Hepatocyte (in vitro differentiated cells): ENCODE data around the gene CHRNA4. TPM values are rescaled to one million over a fixed set of nuclear protein-coding genes. Genes with fewer than 3 reads are reported as not detected.

Experiments
- DNase-seq: peaks from one replicate; pipeline ENCODE4 v3.0.0-alpha.2; 2016; ENCODE audit warnings: low spot score
- H2AFZ ChIP-seq: fragments of 200-600 bp; sonication (generic); 2 replicates; pipeline ENCODE4 v1.6.0; 2016; ENCODE audit warnings: antibody characterized with exemption, mild to moderate bottlenecking
- H3K27ac ChIP-seq: fragments of 200-600 bp; sonication (generic); 2 replicates; pipeline ENCODE4 v1.5.1; 2016; ENCODE audit warnings: mild to moderate bottlenecking
- H3K27me3 ChIP-seq: fragments of 200-600 bp; sonication (generic); 2 replicates; pipeline ENCODE4 v1.6.1; 2016
- H3K36me3 ChIP-seq: fragments of 200-600 bp; sonication (generic); replicated peaks from 2 replicates; pipeline ENCODE4 v1.5.1; 2016; ENCODE audit warnings: low read depth; ENCODE audit not compliant: insufficient read depth
- H3K4me1 ChIP-seq: fragments of 200-600 bp; sonication (generic); 2 replicates; pipeline ENCODE4 v1.5.1; 2016; ENCODE audit warnings: mild to moderate bottlenecking, moderate library complexity; ENCODE audit not compliant: insufficient read depth
- H3K4me2 ChIP-seq: fragments of 200-600 bp; sonication (generic); 2 replicates; pipeline ENCODE4 v1.6.0; 2016
- H3K4me3 ChIP-seq: fragments of 200-600 bp; sonication (generic); 2 replicates; pipeline ENCODE4 v1.5.1; 2016; ENCODE audit warnings: mild to moderate bottlenecking
- H3K79me2 ChIP-seq: fragments of 200-600 bp; sonication (generic); 2 replicates; pipeline ENCODE4 v1.6.0; 2017; ENCODE audit warnings: mild to moderate bottlenecking
- H3K9me2 ChIP-seq: fragments of 200-600 bp; sonication (generic); replicated peaks from 2 replicates; pipeline ENCODE4 v1.6.0; 2017; ENCODE audit warnings: mild to moderate bottlenecking; ENCODE audit not compliant: insufficient read depth
- H3K9me3 ChIP-seq: fragments of 200-600 bp; sonication (generic); 2 replicates; pipeline ENCODE4 v1.5.1; 2016; ENCODE audit warnings: low read depth, mild to moderate bottlenecking
- H4K20me1 ChIP-seq: fragments of 200-600 bp; sonication (generic); 2 replicates; pipeline ENCODE4 v1.6.0; 2016; ENCODE audit warnings: mild to moderate bottlenecking; ENCODE audit not compliant: insufficient read depth, poor library complexity, severe bottlenecking
- EZH2 ChIP-seq: fragments of 200-600 bp; sonication (generic); IDR thresholded peaks from 2 replicates; pipeline ENCODE4 v1.6.1; 2016; ENCODE audit warnings: antibody characterized with exemption, mild to moderate bottlenecking, borderline replicate concordance
- EZH2phosphoT487 ChIP-seq: fragments of 200-600 bp; sonication (generic); IDR thresholded peaks from one replicate; pipeline ENCODE4 v1.6.1; 2018; ENCODE audit warnings: antibody characterized with exemption, mild to moderate bottlenecking, low read depth, moderate library complexity; ENCODE audit not compliant: unreplicated experiment, severe bottlenecking
- WGBS: methylation state at CpG from one replicate; pipeline ENCODE4 v1.1.6; 2016; ENCODE audit warnings: low lambda C conversion rate; ENCODE audit errors: missing lambda C conversion rate; 5-methylcytosine and 5-hydroxymethylcytosine counted together
- polyA plus RNA-seq: library from polyadenylated mRNA; unstranded; fragments of >200 nt; fragmentation: Nextera tagmentation; extraction: Ambion mirVana; gene quantifications from 2 replicates; pipeline ENCODE4 v1.2.1, GENCODE V29; 2016
- total RNA-seq: library from RNA; depleted of rRNA; stranded (reverse); fragments of >200 nt; gene quantifications from 2 replicates; pipeline ENCODE4 v1.2.3, GENCODE V29; 2014
- TF ChIP-seq, protein P1 (sequence below): fragments of 200-600 bp; sonication (generic); IDR thresholded peaks from 2 replicates; pipeline ENCODE4 v1.5.1; 2016; ENCODE audit warnings: antibody characterized with exemption, mild to moderate bottlenecking; ENCODE audit not compliant: poor library complexity

CHRNA4 gene
- total and polyA plus RNA-seq, 2 experiments from 2014 or later, result 0.25 TPM; not detected in 1

DNA sequence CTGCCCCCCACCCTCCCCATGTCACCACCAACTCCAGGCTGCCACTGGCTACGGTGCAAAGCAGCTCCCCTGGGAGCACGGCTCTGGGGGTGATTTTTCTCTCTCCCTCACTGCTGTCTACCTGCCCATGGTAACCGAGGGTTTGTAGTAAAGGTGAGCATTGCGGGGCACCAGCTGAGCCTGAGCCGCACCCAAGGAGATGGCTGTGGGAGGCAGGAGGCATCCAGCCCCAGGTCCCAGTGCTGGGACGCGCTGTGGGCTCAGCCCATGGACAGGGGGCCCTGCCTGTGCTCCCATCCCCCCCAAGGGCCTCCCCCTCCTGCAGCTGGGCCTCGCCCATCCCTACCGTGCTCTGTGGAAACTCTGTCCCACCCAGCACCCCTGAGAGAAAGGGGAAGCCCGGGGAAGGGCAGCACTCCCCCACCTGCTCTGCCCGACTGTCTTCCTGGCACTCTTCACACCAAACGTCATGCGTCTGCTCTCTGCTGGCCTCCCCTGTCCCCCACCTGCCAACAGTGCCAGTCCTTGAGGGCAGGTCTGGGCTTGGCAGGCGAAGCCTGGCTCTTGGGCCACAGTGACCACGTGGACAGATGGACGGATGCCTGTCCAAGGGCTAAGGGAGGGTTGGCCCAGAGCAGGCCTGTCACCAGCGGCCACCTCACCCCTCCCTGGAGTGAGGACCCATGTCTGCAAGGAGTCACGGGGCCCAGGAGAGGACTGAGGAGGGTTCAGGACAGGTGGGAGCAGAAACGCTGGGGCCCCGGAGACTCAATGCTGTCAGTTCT, 3.8 kb upstream of the CHRNA4 start:
- no peak overlapping the region for H2AFZ ChIP-seq
- H3K4me3 ChIP-seq, result no peak overlapping the region
- H3K36me3 ChIP-seq, result no peaks in the 10 kb centered on the region
- TF ChIP-seq EZH2phosphoT487 (no peak), EZH2 (no peak)
- TF ChIP-seq, protein P1, sequence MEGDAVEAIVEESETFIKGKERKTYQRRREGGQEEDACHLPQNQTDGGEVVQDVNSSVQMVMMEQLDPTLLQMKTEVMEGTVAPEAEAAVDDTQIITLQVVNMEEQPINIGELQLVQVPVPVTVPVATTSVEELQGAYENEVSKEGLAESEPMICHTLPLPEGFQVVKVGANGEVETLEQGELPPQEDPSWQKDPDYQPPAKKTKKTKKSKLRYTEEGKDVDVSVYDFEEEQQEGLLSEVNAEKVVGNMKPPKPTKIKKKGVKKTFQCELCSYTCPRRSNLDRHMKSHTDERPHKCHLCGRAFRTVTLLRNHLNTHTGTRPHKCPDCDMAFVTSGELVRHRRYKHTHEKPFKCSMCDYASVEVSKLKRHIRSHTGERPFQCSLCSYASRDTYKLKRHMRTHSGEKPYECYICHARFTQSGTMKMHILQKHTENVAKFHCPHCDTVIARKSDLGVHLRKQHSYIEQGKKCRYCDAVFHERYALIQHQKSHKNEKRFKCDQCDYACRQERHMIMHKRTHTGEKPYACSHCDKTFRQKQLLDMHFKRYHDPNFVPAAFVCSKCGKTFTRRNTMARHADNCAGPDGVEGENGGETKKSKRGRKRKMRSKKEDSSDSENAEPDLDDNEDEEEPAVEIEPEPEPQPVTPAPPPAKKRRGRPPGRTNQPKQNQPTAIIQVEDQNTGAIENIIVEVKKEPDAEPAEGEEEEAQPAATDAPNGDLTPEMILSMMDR, result no peak
- H3K9me2 ChIP-seq, result no peaks in the 10 kb centered on the region
- no peaks in the 10 kb centered on the region for H3K79me2 ChIP-seq
- H3K4me1 ChIP-seq, result no peaks in the 10 kb centered on the region
- WGBS, result 86% methylated on average over 20 of the region's 20 CpGs
- no peaks in the 10 kb centered on the region for H4K20me1 ChIP-seq
- peaks cover 29% of the 10 kb centered on the region for H3K27me3 ChIP-seq
- no peaks in the 10 kb centered on the region for H3K9me3 ChIP-seq
- H3K27ac ChIP-seq, result no peak overlapping the region
- no peak overlapping the region for H3K4me2 ChIP-seq
- DNase-seq, result no peak

DNA sequence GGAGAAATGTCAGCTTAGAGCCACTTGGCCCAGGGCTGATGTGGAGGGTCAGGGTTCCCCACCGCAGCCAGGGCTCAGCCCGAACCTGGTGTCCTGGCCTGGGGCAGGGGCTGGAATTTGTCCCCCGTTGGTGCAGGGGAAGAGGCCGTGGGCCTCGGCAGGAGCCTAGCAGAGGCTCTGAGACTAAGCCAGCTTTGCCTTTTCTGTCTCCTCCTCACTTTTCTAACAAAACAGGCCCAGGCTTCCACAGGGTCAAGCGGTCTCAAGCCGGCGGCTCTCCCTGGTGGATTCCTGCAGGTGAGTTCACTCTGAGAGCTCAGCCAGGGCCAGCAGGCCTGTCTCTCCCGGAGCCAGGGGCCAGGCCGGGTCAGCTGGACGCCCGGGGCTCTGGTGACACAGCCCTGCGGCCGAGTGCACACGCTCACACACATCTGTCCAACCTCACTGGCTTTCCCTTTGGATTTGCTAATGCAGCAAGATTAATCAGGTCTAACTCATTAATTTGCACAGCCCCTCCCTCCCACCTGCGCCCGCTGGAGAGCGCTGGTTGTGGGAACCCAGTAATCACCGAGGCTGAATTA, 2.9 kb upstream of the CHRNA4 start:
- DNase-seq, result no peak
- no peak overlapping the region for H3K4me2 ChIP-seq
- no peaks in the 10 kb centered on the region for H3K9me2 ChIP-seq
- no peaks in the 10 kb centered on the region for H3K79me2 ChIP-seq
- H3K4me3 ChIP-seq, result no peak overlapping the region
- no peak for TF ChIP-seq EZH2phosphoT487
- TF ChIP-seq, protein P1, result no peak
- TF ChIP-seq EZH2, result no peak
- no peaks in the 10 kb centered on the region for H3K36me3 ChIP-seq
- H3K9me3 ChIP-seq, result no peaks in the 10 kb centered on the region
- no peak overlapping the region for H3K27ac ChIP-seq
- H2AFZ ChIP-seq, result no peak overlapping the region
- WGBS, result 75% methylated on average over 19 of the region's 19 CpGs
- H3K4me1 ChIP-seq, result no peaks in the 10 kb centered on the region
- no peaks in the 10 kb centered on the region for H4K20me1 ChIP-seq
- peaks cover 31% of the 10 kb centered on the region for H3K27me3 ChIP-seq

- H3K9me3 ChIP-seq, result no peaks in the 10 kb centered on the region
- H3K4me2 ChIP-seq, result no peak overlapping the region
- no peaks in the 10 kb centered on the region for H4K20me1 ChIP-seq
- no peaks in the 10 kb centered on the region for H3K9me2 ChIP-seq
- DNase-seq, result no peak
- no peaks in the 10 kb centered on the region for H3K79me2 ChIP-seq
- H3K36me3 ChIP-seq, result no peaks in the 10 kb centered on the region
- H2AFZ ChIP-seq, result no peak overlapping the region
- TF ChIP-seq EZH2, result no peak
- TF ChIP-seq EZH2phosphoT487, result no peak
- TF ChIP-seq, protein P1, result no peak
- H3K27ac ChIP-seq, result no peak overlapping the region
- H3K4me1 ChIP-seq, result no peaks in the 10 kb centered on the region
- WGBS, result 74% methylated on average over 23 of the region's 23 CpGs
- peaks cover 31% of the 10 kb centered on the region for H3K27me3 ChIP-seq
- H3K4me3 ChIP-seq, result no peak overlapping the region
These were observed 2.1 kb upstream of the CHRNA4 start for GRCh38 chr20:63363013-63363957.
